SK-MEL-5 (cell line): ENCODE measurements around the gene POU2F3. TPM values are rescaled to one million over a fixed set of nuclear protein-coding genes. Genes with fewer than 3 reads are reported as not detected.

Experiments
- DNase-seq: peaks from one replicate; pipeline ENCODE4 v3.0.0-alpha.2; 2016; ENCODE audit warnings: low read depth, low spot score
- in situ Hi-C: cut with HindIII; loops from 2 replicates; pipeline ENCODE4 v1.10.0; 2016; ENCODE audit warnings: low sequenced_read_pairs, high pct_unique_total_duplicates, low pct_unique_long_range_greater_than_20kb
- total RNA-seq: library from RNA; depleted of rRNA; stranded (reverse); fragments of >200 nt; shearing (Covaris generic); gene quantifications from 2 replicates; pipeline ENCODE4 v1.2.3, GENCODE V29; 2014

POU2F3 gene
- total RNA-seq, 1 experiment from 2014 or later = not detected

DNA sequence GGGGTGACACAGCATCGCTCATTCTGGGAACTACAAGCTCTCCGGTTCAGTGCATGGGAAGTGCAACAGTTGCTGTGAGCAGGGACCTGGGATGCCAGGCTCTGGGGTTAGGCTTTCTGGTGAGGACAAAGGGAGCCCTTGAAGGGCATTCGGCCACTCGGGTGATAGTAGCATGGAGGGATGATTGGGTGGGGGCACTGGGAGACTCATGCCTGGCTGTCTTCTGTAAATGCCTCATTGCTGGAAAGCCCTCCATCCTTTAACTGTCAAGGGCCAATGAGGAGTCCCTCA, 19.2 kb upstream of the POU2F3 start:
- in situ Hi-C loops = no loop called here
- no peak for DNase-seq

DNA sequence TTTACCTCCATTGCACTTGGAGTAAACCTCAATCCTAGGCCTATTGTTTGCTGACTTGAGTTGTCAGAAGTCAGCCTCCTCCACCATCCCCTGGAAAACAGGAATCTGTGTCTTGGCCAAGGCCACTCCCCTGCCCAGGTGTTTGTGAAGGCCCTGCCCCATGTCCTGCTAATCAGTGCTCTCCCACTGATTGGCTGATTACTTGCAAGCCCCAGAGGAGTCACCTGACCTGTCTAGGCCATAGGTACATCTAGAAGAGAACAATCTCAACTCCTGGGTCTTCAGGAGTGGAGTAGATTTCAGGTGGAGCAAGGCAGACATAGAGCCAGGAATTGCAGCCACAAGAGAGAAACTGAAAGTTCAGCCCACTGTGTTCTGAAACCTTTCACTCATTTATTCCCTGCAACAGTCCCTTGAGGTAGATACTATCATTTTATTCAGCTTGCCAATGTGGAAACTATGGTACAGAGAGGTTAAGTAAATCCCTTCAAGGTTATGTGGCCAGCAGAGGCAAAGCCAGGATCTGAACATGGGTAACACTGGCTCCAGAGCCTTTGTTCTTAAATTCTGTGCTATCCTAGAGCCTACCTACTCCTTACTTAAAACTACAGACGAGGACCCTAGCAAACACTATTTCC, 18.7 kb upstream of the POU2F3 start:
- DNase-seq = no peak
- in situ Hi-C loops = no loop called here

DNA sequence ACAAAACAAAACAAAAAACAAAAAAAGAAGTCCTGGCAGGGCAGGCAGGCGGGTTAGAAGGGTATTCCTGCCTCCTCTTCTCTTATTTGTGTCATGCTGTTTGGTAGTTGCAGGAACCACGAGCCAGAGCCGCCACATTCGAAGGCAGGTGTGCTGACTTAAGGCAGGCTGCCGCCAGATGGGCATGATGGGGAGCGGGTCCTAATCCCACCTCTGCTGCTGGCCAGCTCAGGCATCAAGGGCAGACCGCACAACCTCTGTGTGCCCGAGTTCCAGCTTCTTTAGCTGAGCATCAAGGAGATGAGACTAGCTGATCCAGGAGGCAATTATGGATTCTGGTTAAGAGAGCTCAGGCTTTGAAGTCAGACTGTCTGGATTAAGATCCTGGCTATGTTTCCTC, 17.0 kb upstream of the POU2F3 start:
- in situ Hi-C loops = no loop called here
- DNase-seq = no peak

DNA sequence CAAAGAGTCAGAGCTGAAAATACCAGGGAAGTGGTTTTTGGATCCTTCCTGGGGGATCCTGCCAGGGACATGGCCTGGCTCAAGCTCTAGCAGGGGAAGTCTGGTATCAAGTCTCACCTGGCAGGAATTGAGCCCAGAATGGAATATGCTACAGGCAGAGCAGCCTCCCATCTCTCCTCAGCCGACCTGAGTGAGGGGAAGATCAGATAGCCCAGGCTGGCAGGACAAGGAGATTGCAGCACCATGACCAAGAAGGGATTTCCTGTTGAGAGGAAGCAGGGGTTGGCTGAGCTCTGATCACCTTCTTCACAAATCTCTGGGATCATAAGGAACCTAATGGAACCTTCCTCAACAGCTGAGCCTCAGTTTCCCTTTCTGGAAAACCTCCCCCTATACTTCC, 16.1 kb upstream of the POU2F3 start:
- in situ Hi-C loops = no loop called here
- DNase-seq = no peak

DNA sequence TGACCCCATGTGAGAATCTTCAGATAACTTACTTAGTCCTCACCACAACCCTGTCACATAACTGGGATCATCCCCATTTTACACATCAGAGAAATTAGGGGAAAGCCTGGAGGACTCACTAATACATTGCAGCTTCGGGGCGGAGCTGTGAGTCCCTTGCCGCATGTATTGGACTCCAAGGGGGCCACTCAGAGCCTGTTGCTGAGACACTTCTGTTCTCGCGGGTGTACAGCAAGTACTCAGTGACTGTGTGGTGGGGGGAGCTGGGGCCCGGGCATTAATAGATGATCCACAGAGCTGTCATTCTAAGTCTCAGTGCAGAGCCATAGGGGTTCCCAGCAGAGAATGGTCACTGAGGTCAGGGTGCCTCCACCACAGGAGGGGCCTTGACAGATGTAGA, 15.6 kb upstream of the POU2F3 start:
- in situ Hi-C loops = no loop called here
- DNase-seq = no peak

DNA sequence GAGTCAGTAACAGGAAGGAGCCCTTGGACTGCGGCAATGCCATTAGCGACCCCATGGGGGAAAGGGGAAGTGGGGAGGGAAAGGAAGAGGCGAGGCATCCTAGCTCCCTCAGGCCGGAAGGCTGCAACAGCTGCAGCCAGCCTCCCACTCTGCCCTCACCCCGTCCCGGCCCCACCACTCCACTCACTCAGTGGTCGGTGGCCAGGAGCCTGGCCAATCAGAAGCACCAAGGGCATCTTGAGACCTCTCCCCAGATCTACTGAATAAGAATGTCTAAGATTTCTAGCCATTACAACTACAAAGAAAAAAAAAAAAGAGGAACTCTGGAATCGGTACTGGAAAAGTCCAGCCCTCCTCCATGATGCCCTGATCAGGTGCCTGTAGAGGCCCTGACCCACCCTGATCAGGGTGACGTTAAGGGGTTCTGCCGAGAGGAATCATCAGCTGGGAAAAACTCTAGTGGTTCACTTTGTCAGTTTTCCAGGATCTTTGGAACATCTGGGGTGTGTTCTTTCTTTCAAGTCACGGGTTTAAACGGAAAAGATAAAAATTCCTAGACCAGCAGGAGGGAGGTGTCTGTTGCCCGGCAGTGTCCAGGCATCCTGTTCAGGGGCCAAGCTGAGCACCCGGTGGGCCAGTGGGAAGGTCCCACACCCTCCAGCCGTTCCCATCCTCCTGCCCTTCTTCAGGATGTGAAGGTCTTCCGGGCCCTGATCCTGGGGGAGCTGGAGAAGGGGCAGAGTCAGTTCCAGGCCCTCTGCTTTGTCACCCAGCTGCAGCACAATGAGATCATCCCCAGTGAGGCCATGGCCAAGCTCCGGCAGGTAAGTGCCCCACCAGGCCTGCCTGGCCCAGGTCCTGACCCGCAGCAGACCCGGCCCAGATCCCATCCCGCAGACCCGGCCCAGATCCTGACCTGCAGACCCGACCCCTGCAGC, 14.7 kb upstream of the POU2F3 start:
- DNase-seq = no peak
- in situ Hi-C loops = no loop called here

DNA sequence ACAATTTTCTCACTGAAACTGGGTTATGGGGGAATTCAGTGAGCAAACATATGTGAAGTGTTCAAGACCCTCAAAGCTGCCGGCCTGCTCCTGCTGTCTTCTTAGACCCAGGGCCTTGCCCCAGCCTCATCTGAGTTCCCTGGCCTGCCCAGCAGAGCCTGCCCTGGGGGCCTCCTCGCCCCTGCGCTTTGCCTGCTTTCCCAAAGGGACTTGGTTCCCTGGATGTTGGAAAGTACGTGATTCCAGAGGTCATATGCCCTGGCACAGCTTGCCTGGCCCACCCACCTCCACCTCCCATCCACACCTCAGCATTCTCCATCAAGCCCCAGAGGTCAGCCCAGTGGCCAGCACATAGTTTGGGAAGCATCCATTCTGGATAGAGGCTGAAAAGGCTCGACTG, 13.7 kb upstream of the POU2F3 start:
- in situ Hi-C loops = no loop called here
- DNase-seq = no peak

DNA sequence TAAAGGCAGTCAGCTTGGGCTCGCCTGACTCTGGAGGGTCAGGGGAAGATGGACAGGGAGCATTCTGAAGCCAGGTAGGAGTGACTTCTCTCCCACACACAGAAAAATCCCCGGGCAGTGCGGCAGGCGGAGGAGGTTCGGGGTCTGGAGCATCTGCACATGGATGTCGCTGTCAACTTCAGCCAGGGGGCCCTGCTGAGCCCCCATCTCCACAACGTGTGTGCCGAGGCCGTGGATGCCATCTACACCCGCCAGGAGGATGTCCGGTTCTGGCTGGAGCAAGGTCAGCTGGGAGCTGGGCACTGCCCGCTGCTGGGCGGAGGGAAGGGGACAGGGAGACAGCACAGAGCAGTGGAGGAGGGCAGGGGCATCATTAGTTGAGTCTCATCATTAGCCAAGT, 13.2 kb upstream of the POU2F3 start:
- in situ Hi-C loops = no loop called here
- no peak for DNase-seq

DNA sequence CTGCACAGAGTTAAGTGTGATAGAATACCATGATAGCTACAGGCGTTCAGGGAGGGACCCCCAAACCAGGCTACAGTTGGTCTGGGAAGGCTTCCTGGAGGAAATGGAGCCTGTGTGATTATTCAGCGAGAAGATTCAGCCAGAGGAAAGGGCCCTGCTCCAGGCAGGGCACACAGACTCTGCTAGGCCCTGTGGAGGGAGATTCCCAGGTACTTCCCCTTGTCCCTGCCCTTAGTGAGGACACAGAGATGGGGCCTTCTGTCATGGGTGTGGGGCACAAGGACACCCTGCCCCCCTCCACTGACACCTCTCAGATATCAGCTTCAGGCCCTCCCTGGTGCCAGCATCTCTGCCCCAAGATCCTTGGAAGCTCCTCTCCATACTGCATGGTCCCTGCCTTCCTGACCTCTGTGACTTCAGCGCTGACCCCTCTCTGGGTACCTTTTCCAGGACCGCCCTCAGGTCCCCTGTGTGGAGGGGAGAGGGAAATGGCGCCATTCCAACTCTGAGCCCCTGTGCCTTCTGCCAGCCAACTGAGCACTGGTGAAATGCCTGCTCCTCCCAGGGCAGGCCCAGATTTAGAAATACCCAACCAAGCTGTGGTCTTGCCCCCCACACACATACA, 12.6 kb upstream of the POU2F3 start:
- in situ Hi-C loops = no loop called here
- DNase-seq = no peak

DNA sequence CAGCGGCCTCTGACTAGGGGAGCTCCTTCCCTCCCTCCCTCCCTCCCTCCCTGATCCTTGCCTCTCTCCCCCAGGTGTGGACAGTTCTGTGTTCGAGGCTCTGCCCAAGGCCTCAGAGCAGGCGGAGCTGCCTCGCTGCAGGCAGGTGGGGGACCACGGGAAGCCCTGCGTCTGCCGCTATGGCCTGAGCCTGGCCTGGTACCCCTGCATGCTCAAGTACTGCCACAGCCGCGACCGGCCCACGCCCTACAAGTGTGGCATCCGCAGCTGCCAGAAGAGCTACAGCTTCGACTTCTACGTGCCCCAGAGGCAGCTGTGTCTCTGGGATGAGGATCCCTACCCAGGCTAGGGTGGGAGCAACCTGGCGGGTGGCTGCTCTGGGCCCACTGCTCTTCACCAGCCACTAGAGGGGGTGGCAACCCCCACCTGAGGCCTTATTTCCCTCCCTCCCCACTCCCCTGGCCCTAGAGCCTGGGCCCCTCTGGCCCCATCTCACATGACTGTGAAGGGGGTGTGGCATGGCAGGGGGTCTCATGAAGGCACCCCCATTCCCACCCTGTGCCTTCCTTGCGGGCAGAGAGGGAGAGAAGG, 11.1 kb upstream of the POU2F3 start:
- no peak for DNase-seq
- in situ Hi-C loops = no loop called here

DNA sequence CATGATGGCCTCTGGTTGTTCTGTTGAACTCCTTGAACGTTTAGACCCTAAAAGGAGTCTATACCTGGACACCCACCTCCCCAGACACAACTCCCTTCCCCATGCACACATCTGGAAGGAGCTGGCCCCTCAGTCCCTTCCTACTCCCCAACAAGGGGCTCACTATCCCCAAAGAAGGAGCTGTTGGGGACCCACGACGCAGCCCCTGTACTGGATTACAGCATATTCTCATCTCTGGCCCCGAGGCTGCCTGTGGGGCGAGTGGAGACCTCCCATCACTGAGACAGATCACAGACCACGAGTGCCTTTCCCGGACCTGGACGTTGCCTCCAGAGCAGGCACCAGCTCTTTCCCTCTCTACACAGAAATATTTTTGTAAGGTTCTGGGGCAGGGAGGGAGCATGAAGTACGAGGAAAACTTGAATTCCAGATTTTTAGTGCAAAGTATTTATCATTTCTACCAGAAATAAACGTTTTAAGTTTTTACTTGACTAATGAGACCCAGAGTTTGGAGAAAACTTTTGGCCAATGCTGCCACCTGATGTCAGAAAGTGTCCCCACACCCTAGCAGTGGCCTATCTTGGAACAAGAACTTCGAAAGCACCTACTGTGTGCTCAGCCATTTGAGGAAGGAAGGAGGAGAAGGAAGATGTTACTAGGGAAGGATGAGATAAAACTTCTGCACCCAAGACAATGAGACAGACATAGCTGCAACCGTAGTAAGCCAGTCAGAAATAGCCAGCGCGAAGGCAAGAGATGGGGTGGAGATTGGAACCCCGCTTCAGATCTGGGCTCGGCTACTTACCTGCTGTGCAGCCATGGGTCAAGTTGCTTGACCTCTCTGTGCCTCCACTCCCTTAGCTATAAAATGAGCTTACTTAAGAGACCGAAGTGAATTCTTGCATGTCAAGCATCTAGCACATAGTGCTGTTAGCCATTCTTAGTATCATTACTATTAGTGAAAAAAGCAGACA, 10.2 kb upstream of the POU2F3 start:
- peak; percentile 34 for DNase-seq
- in situ Hi-C loops = no loop called here

DNA sequence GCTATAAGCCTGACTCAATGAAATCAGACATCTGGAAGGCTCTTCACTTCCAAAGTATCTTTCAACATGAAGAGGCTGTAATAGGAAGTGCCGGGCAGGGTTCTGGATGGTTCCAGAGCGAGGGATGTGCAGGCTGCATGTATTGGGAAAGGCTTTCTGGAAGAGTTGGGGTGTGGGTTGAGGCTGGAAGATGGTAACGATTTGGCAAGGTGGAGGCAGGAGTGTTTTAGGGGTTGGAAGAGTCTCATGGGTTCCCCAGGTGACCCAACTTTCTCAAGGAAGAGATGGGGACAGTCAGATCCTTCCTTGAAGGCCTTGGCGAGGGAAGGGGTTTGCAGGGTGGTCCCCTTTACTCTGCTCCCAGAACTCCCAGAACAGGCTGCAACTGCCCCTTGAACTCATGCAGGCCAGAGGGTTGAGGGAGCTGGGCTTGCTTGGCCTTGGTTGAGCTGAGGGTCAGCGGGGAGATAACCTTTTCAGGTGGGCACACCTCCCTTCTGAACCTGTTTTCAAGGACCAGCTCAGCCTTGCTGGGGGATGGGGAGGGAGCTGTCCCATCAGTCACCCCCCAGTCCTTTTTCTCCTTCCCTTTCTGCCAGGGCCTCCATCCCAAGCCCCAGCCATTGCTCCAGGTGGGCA, 9.4 kb upstream of the POU2F3 start:
- DNase-seq = no peak
- in situ Hi-C loops = no loop called here

DNA sequence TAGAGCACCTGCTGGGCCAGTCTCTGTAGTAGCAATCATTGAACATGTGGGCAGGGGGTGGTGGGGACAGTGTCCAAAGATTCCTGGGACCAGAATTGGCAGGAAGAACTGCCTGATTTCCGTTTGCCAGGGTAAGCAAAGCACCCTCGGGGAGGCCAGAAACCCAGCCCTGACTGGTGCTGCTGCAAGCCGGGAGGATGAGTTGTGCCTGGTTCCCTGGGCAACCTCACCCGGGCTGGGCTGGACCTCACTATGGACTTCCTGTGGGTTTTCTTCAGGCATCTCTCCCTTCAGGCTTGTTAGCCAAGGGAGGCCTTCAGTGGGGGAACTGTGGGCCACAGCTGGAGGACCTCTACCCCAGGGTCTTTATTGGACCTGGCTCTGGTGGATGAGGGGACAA, 8.0 kb upstream of the POU2F3 start:
- no peak for DNase-seq
- in situ Hi-C loops = no loop called here

DNA sequence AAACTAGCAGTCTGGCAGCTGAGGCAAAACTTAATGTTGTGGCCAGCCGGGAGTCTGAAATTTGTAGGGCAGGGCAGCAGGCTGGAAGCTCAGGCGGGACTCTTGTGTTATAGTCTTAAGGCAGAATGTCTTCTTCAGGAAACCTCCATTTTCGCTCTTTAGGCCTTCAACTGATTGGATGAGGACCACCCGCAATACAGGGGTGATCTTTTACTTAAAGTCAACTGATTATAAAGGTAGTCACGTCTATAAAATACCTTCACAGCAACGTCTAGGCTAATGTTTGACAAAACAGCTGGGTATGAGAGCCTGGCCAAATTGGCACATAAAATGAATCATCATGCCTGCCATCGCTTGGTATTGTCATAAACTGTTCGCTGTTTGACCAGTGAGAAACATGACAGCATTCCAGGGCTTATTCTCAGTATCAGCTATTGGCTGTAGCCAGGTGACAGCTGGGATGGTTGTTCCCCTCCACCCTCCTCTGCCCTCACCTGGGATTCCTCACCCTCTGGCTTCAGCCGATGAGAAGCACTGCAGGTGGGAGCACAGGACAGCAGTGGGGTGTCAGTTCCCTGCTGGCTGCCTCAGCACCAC, 6.6 kb upstream of the POU2F3 start:
- DNase-seq = no peak
- in situ Hi-C loops = no loop called here

DNA sequence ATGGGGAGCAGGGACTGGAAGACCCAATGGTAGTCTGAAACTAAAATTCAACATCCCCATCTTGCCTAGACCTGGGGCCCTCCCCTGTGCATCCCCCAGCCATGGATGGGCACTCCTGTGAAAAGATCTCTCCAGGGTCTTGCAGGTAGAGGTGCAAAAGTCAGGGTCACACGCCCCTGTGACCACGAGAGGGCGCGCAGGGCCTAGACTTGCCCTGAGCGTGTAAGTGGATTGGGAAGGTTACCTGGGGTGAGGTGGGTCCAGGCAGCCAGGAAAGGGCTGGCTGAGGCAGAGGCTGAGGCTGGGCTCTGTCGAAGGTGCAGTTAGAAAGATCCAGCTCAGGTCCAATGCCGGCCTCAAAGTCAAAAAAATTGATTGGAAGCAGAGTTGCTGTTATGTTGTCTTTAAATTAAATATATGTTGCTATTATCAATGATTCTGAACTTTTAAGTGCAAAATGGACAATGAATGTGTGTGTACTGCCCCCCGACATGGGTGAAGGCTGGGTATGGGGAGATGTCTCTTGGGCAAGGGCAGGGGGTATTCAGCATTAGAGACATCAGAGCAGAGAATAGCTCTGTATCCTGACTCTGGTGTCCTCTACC, 4.8 kb upstream of the POU2F3 start:
- peak; percentile 62 for DNase-seq
- in situ Hi-C loops = no loop called here
